A673 (cell line): ENCODE results near the gene GTPBP6.

Experiments
- EZH2 ChIP-seq: fragments of 200-600 bp; sonication (generic); IDR thresholded peaks from 2 replicates; pipeline ENCODE4 v1.6.1; 2017; ENCODE audit warnings: borderline replicate concordance, low read depth, mild to moderate bottlenecking, mixed read lengths, antibody characterized with exemption, low read length; ENCODE audit not compliant: poor library complexity, severe bottlenecking
- TF ChIP-seq, protein P1 (sequence below): fragments of 300-800, 200-600 bp; sonication (generic); conservative IDR thresholded peaks from 2 replicates; pipeline ENCODE4 v1.5.1; 2017; ENCODE audit warnings: low read depth, mild to moderate bottlenecking, antibody characterized with exemption, low read length, moderate library complexity, mixed read lengths

DNA sequence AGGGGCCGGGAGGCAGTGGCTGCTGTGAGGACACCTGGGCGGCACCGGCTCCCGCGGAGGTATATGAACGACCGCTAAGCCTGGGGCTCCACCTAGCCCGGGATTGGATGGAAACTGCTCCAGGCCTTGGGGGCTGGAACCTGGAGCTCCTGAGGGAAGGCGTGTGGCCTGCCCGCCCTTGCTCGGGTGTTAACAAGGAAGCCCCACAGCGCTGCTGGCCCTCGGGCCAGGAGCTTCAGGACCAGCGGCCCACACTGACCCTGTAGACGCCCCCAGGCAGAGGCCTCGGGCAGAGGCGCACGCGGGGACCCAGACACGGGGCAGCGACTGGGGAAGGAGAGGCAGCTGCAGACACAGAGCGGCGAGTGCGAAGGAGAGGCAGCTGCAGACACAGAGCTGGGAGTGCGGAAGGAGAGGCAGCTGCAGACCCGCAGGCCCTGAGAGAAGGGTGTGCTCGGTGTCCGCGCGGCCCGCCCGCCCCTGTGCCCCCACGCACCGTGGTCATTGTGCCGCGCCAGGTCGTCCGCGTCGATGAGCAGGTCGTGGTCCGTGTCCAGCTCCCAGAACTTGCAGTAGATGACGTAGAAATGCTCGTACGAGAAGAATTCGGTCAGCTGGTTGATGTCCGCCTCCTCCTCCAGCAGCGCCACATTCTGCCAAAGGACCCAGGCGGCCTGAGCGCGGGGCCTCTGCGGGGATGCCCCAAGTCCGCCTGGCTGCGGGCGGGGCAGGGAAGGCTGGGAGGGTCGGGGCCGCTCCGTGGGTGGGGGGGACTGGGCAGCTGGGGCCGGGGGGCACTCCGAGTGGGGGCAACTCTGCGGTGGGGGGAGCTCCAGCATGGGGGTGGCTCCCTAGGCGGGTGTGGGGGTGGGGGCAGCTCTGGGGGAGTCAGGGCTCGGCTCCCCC, 26.7 kb upstream of the GTPBP6 start:
- TF ChIP-seq, protein P1, sequence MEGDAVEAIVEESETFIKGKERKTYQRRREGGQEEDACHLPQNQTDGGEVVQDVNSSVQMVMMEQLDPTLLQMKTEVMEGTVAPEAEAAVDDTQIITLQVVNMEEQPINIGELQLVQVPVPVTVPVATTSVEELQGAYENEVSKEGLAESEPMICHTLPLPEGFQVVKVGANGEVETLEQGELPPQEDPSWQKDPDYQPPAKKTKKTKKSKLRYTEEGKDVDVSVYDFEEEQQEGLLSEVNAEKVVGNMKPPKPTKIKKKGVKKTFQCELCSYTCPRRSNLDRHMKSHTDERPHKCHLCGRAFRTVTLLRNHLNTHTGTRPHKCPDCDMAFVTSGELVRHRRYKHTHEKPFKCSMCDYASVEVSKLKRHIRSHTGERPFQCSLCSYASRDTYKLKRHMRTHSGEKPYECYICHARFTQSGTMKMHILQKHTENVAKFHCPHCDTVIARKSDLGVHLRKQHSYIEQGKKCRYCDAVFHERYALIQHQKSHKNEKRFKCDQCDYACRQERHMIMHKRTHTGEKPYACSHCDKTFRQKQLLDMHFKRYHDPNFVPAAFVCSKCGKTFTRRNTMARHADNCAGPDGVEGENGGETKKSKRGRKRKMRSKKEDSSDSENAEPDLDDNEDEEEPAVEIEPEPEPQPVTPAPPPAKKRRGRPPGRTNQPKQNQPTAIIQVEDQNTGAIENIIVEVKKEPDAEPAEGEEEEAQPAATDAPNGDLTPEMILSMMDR = no peak
- no peak for TF ChIP-seq EZH2
